HepG2 (cell line): ENCODE measurements around the gene HDDC2. TPM values are rescaled to one million over a fixed set of nuclear protein-coding genes. Genes with fewer than 3 reads are reported as not detected.

Experiments
- ATAC-seq: fragments of 200-7000 bp; cut with Tn5 transposase; 3 replicates; pipeline ENCODE4 v1.9.1; 2020; ENCODE audit warnings: mild to moderate bottlenecking, moderate library complexity
- BruUV-seq: library from RNA; stranded (reverse); fragments of 400-500 nt; replicated peaks from 2 replicates; lab custom pipeline; 2021; lab: Mats Ljungman, UMichigan
- CTCF ChIA-PET: fragments of 300-600 bp; formaldehyde crosslinking; extraction: SDS; loops from one replicate; lab custom pipeline; 2021; ENCODE audit warnings: low total read pairs, inconsistent platforms, low intra/inter-chr PET ratio; lab: Yijun Ruan, JAX
- POLR2A ChIA-PET: fragments of 350-600 bp; sonication (Branson Sonifier 250); formaldehyde crosslinking; loops from one replicate; lab custom pipeline; 2020; ENCODE audit warnings: antibody characterized with exemption, inconsistent platforms; lab: Yijun Ruan, JAX
- DNase-seq: peaks from one replicate; pipeline ENCODE4 v3.0.0-alpha.2; 2015; ENCODE audit warnings: low spot score
- FAIRE-seq: peaks from 3 replicates; lab custom pipeline; 2011; peaks lifted over from hg19 to GRCh38; lab: Jason Lieb, UNC
- H2AFZ ChIP-seq: one replicate; pipeline ENCODE4 v1.6.1; 2011; ENCODE audit warnings: low read length, inconsistent platforms
- H3K27ac ChIP-seq: fragments of 300-600 bp; 3 replicates; pipeline ENCODE4 v1.8.0; 2011; ENCODE audit warnings: mixed run types, mild to moderate bottlenecking, mixed read lengths, low read length, inconsistent platforms; ENCODE audit not compliant: insufficient read depth; ENCODE audit errors: extremely low read length
- H3K27me3 ChIP-seq, 2 experiments: fragments of 200-600 bp in 1 of 2; 2 replicates in 1 of 2; 3 replicates in 1 of 2; pipeline versions ENCODE4 v1.6.0 to v1.8.0; 2011; ENCODE audit warnings: low read length in 2 of 2, mild to moderate bottlenecking in 2 of 2, moderate library complexity in 2 of 2, inconsistent platforms in 1 of 2; ENCODE audit not compliant: insufficient read depth in 2 of 2, control insufficient read depth in 1 of 2
- H3K36me3 ChIP-seq, 2 experiments: fragments of 200-600 bp in 1 of 2; replicated peaks in 1 of 2; 2 replicates in 1 of 2; 3 replicates in 1 of 2; pipeline versions ENCODE4 v1.5.1 to v1.8.0; 2011; ENCODE audit warnings: low read length in 2 of 2, inconsistent platforms in 1 of 2; ENCODE audit not compliant: insufficient read depth in 2 of 2, control insufficient read depth in 1 of 2
- H3K4me1 ChIP-seq: 2 replicates; pipeline ENCODE4 v1.5.1; 2012; ENCODE audit warnings: low read length, inconsistent platforms; ENCODE audit not compliant: insufficient read depth
- H3K4me2 ChIP-seq: 2 replicates; pipeline ENCODE4 v1.6.0; 2011; ENCODE audit warnings: low read depth, low read length, inconsistent platforms
- H3K4me3 ChIP-seq, 3 experiments: fragments of 200-600 bp in 1 of 3; sonication (generic), shearing (Covaris generic) in 1 of 3; replicated peaks in 1 of 3; 2 replicates each; pipeline ENCODE4 v1.5.1; 2011 to 2016; ENCODE audit warnings: low read length in 3 of 3, inconsistent platforms in 2 of 3, low read depth in 2 of 3, mild to moderate bottlenecking in 2 of 3, control low read depth in 1 of 3, mixed read lengths in 1 of 3; ENCODE audit not compliant: insufficient read depth in 1 of 3
- H3K79me2 ChIP-seq: one replicate; pipeline ENCODE4 v1.6.1; 2011; ENCODE audit warnings: low read length, inconsistent platforms; ENCODE audit not compliant: insufficient read depth
- H3K9ac ChIP-seq: 2 replicates; pipeline ENCODE4 v1.6.0; 2011; ENCODE audit warnings: mild to moderate bottlenecking, low read depth, low read length, inconsistent platforms; ENCODE audit not compliant: insufficient read depth
- H3K9me3 ChIP-seq: 2 replicates; pipeline ENCODE4 v1.5.1; 2012; ENCODE audit warnings: mild to moderate bottlenecking, low read length
- H4K20me1 ChIP-seq: 2 replicates; pipeline ENCODE4 v1.6.0; 2011; ENCODE audit warnings: inconsistent platforms, mild to moderate bottlenecking, low read length, moderate library complexity; ENCODE audit not compliant: insufficient read depth
- BRCA1 ChIP-seq: sonication (generic); formaldehyde crosslinking; IDR thresholded peaks from 2 replicates; pipeline ENCODE4 v1.4.0; 2020; ENCODE audit warnings: missing genetic modification reagents
- CAMTA2 ChIP-seq: sonication (generic); formaldehyde crosslinking; IDR thresholded peaks from 2 replicates; pipeline ENCODE4 v1.4.0; 2020; ENCODE audit warnings: mild to moderate bottlenecking, missing genetic modification reagents, borderline replicate concordance
- HOXA9 ChIP-seq: sonication (generic); formaldehyde crosslinking; IDR thresholded peaks from 2 replicates; pipeline ENCODE4 v1.8.1; 2022; ENCODE audit warnings: missing genetic modification reagents, mild to moderate bottlenecking, moderate library complexity, borderline replicate concordance
- SIN3A ChIP-seq: IDR thresholded peaks from 2 replicates; pipeline ENCODE4 v1.6.1; 2011; ENCODE audit warnings: low read depth, mild to moderate bottlenecking, control low read depth, low read length, borderline replicate concordance
- SIX1 ChIP-seq: sonication (generic); formaldehyde crosslinking; IDR thresholded peaks from 2 replicates; pipeline ENCODE4 v1.4.0; 2020; ENCODE audit warnings: missing genetic modification reagents, borderline replicate concordance
- ZFP91 ChIP-seq: sonication (generic); formaldehyde crosslinking; IDR thresholded peaks from 2 replicates; pipeline ENCODE4 v1.9.0; 2022; ENCODE audit warnings: missing genetic modification reagents, mild to moderate bottlenecking, borderline replicate concordance
- ZMYM4 ChIP-seq: sonication (generic); formaldehyde crosslinking; IDR thresholded peaks from 2 replicates; pipeline ENCODE4 v1.8.1; 2023; ENCODE audit warnings: mild to moderate bottlenecking, missing genetic modification reagents
- ZNF180 ChIP-seq: sonication (generic); formaldehyde crosslinking; IDR thresholded peaks from 2 replicates; pipeline ENCODE4 v1.4.0; 2020; ENCODE audit warnings: low read depth, missing genetic modification reagents, borderline replicate concordance
- ZNF256 ChIP-seq: sonication (generic); formaldehyde crosslinking; conservative IDR thresholded peaks from 2 replicates; pipeline ENCODE4 v1.4.0; 2020; ENCODE audit warnings: missing genetic modification reagents
- ZNF331 ChIP-seq: sonication (generic); formaldehyde crosslinking; IDR thresholded peaks from 2 replicates; pipeline ENCODE4 v1.4.0; 2020; ENCODE audit warnings: missing genetic modification reagents
- ZNF441 ChIP-seq: sonication (generic); formaldehyde crosslinking; IDR thresholded peaks from 2 replicates; pipeline ENCODE4 v1.7.0; 2021; ENCODE audit warnings: missing genetic modification reagents, borderline replicate concordance
- ZNF567 ChIP-seq: sonication (generic); formaldehyde crosslinking; IDR thresholded peaks from 2 replicates; pipeline ENCODE4 v1.8.1; 2023; ENCODE audit warnings: mild to moderate bottlenecking, missing genetic modification reagents, borderline replicate concordance
- ZNF619 ChIP-seq: sonication (generic); formaldehyde crosslinking; IDR thresholded peaks from 2 replicates; pipeline ENCODE4 v1.4.0; 2020; ENCODE audit warnings: mild to moderate bottlenecking, missing genetic modification reagents
- ZNF660 ChIP-seq: sonication (generic); formaldehyde crosslinking; IDR thresholded peaks from 2 replicates; pipeline ENCODE4 v1.5.1; 2020; ENCODE audit warnings: mild to moderate bottlenecking, low read depth, missing genetic modification reagents, borderline replicate concordance
- ZNF687 ChIP-seq: sonication (generic); formaldehyde crosslinking; IDR thresholded peaks from 2 replicates; pipeline ENCODE4 v1.5.1; 2020; ENCODE audit warnings: mild to moderate bottlenecking, missing genetic modification reagents, moderate library complexity
- ZSCAN22 ChIP-seq: sonication (generic); formaldehyde crosslinking; IDR thresholded peaks from 2 replicates; pipeline ENCODE4 v1.4.0; 2020; ENCODE audit warnings: mild to moderate bottlenecking, missing genetic modification reagents
- WGBS: methylation state at CpG from one replicate; pipeline ENCODE4 v1.1.6; 2017; ENCODE audit warnings: low lambda C conversion rate; 5-methylcytosine and 5-hydroxymethylcytosine counted together
- in situ Hi-C: cut with HindIII; loops from 2 replicates; pipeline ENCODE4 v1.10.0; 2017; ENCODE audit warnings: low pct_unique_long_range_greater_than_20kb; ENCODE audit not compliant: extremely low pct_ligation_motif_present
- intact Hi-C: fragments of 100-400 bp; cut with micrococcal nuclease; formaldehyde crosslinking; loops from one replicate; pipeline ENCODE4 v1.10.0; 2022; ENCODE audit not compliant: unreplicated experiment
- polyA plus RNA-seq, 8 experiments: library from polyadenylated mRNA; depleted of rRNA in 3 of 8; stranded (reverse) in 7 of 8; unstranded in 1 of 8; fragments of >200 nt; fragmentation: Illumina TruSeq in 4 of 8; extraction: Trizol in 4 of 8; gene quantifications; 2 replicates each; pipeline versions ENCODE4 v1.2.1 to v1.2.3, GENCODE V29; 2011 to 2016; ENCODE audit warnings: low read depth in 4 of 8, missing spikeins in 1 of 8, mixed read lengths in 1 of 8; ENCODE audit not compliant: insufficient read depth in 1 of 8
- total RNA-seq, 5 experiments: library from RNA; depleted of rRNA; stranded (reverse); fragments of >200 nt; fragmentation: Illumina TruSeq; extraction: Trizol; gene quantifications; 2 replicates each; pipeline ENCODE4 v1.2.3, GENCODE V29; 2016; ENCODE audit warnings: low read depth in 1 of 5
- TF ChIP-seq, protein P1 (sequence below): IDR thresholded peaks from 2 replicates; pipeline ENCODE4 v1.6.1; 2016; ENCODE audit warnings: missing compliant biosample characterization, missing genetic modification reagents, borderline replicate concordance

HDDC2 gene
- total and polyA plus RNA-seq, 2 of the 13 experiments (the other 11 are each of a cell fraction or from before 2014, with no cell fraction given), result 76.7 to 78.7 TPM

- no peak overlapping the region for H3K9ac ChIP-seq
- no peaks in the 10 kb centered on the region for H3K36me3 ChIP-seq
- WGBS, result 3% methylated on average over 2 of the region's 2 CpGs
- no peak overlapping the region for H3K4me2 ChIP-seq
- POLR2A ChIA-PET, result no interaction called here
- no peak for DNase-seq
- no peak for FAIRE-seq
- CTCF ChIA-PET, result interaction anchor here (1.0 to 4.9 kb wide), 2 partner anchors 441 to 456 kb away, joined by 3 to 57 read pairs; no protein-coding TSS in a partner anchor
- no peaks in the 10 kb centered on the region for H3K9me3 ChIP-seq
- no TSS peak for BruUV-seq
- peaks cover 0 to 16% of the 10 kb centered on the region in 2 experiments; a peak in 1 of 5 replicates for H3K27me3 ChIP-seq
- in situ Hi-C loops, result loop anchor here (5.0 to 25.0 kb wide), 2 partner anchors 440 to 1800 kb away; partner anchors contain the start of gene RSPO3
- no peak overlapping the region for H3K27ac ChIP-seq
- H4K20me1 ChIP-seq, result no peaks in the 10 kb centered on the region
- H3K4me1 ChIP-seq, result peaks cover 13% of the 10 kb centered on the region
- H3K79me2 ChIP-seq, result no peaks in the 10 kb centered on the region
- ATAC-seq, result no peak
- intact Hi-C loops, result loop anchor here (5.0 kb wide), 2 partner anchors 440 to 1810 kb away; no protein-coding TSS in a partner anchor
- no peak overlapping the region for H2AFZ ChIP-seq
- no peak overlapping the region for H3K4me3 ChIP-seq
- TF ChIP-seq ZNF660 (CRISPR knock-in tag) (no peak), ZFP91 (CRISPR knock-in tag) (no peak), CAMTA2 (CRISPR knock-in tag) (no peak), ZNF256 (CRISPR knock-in tag) (no peak), ZNF441 (CRISPR knock-in tag) (no peak), HOXA9 (CRISPR knock-in tag) (no peak), ZNF180 (CRISPR knock-in tag) (no peak), BRCA1 (CRISPR knock-in tag) (no peak), ZNF331 (CRISPR knock-in tag) (no peak), SIN3A (no peak), ZSCAN22 (CRISPR knock-in tag) (no peak), ZMYM4 (CRISPR knock-in tag) (no peak), ZNF687 (CRISPR knock-in tag) (no peak), SIX1 (CRISPR knock-in tag) (no peak), ZNF619 (no peak), ZNF567 (no peak)
- TF ChIP-seq, protein P1, sequence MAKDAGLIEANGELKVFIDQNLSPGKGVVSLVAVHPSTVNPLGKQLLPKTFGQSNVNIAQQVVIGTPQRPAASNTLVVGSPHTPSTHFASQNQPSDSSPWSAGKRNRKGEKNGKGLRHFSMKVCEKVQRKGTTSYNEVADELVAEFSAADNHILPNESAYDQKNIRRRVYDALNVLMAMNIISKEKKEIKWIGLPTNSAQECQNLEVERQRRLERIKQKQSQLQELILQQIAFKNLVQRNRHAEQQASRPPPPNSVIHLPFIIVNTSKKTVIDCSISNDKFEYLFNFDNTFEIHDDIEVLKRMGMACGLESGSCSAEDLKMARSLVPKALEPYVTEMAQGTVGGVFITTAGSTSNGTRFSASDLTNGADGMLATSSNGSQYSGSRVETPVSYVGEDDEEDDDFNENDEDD, result no peak
These were observed 10.7 kb upstream of the HDDC2 start for GRCh38 chr6:125312478-125312877.
